ENCODE results near the gene STARD5.

The STARD5 gene

GRCh38 chr15:81261172-81261811 is 62.6 kb downstream of the STARD5 start:
- no peak for TF ChIP-seq CTCF (IDR thresholded peaks at IDR 0.05; ENCODE audit: extremely low read depth, missing control alignments)
- no peak for DNase-seq (ENCODE audit: low spot score)

GRCh38 chr15:81259760-81260298 is 64.1 kb downstream of the STARD5 start:
- DNase-seq (ENCODE audit: low spot score) = no peak
- no peak for TF ChIP-seq CTCF (IDR thresholded peaks at IDR 0.05; ENCODE audit: extremely low read depth, missing control alignments)
